ENCODE measurements around the gene GRM7.

GRCh38 chr3:7205535-7205934 lies 344.6 kb downstream of the GRM7 start:
- TF ChIP-seq SMC3 (IDR thresholded peaks at IDR 0.05; ENCODE audit: low read depth, low read length) (no peak), CTCF (conservative IDR thresholded peaks at IDR 0.05; ENCODE audit: low read depth, low read length) (no peak), MAZ (IDR thresholded peaks at IDR 0.05; ENCODE audit: borderline replicate concordance, low read depth, low read length) (no peak), POLR2A (IDR thresholded peaks at IDR 0.05; ENCODE audit: low read depth, low read length) (no peak), RAD21 (IDR thresholded peaks at IDR 0.05; ENCODE audit: low read length) (no peak), USF2 (IDR thresholded peaks at IDR 0.05; ENCODE audit: low read depth, low read length) (no peak)

Measured in IMR-90 (cell line).